Posterior cingulate gyrus (tissue), 11 donors: ENCODE data around the gene DIP2B.

Experiments used
- DNase-seq, 10 donors: peaks; one replicate each; pipeline versions ENCODE4 v3.0.0 to v3.0.0-alpha.2; 2020 to 2021; ENCODE audit warnings: mixed read lengths in 3 of 10
- intact Hi-C: fragments of 100-400 bp; cut with DNase I; formaldehyde crosslinking; loops from one replicate; pipeline ENCODE4 v1.15.1; 2023

DIP2B gene

DNA sequence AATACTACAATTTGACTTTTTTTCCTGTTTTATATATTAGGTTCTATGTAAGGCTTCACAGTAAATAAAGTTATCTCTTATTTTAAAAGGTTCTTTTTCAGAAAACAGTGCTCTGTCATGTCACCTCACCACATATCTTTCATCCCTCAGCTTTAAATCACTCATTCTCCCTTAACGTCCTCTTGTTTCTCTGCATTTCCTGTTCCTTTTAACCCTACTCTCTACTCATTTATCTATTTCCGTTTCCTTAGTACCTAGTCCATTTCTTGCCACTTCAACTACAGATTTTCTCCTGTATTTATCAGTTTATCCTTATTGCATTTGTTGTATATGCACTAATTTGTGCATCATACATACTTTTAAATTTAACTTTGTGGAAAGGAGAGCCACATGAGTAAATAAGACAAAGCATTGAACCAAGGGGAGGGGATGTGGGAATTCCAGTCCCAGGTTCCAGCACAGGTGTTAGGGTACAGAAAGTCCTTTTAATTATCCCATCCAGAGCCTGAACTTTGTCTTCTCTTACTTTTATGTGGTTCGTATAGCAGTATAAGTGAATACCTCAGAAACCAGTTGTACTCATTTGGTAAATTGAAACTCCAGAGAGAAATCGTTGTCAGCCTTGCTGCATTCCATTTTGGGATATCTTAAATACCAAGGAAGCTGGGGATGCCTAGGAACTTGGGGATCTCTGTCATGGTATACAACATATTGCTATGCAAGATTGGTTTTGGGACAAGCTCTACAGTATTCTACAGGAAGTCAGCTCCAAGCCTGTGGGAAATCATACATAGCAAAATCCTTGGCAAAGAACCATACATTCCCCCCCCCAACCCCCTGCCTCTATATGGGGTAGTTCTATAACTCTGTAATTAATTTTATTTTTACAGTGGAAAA, 120.5 kb downstream of the DIP2B start:
- no peak for DNase-seq

DNA sequence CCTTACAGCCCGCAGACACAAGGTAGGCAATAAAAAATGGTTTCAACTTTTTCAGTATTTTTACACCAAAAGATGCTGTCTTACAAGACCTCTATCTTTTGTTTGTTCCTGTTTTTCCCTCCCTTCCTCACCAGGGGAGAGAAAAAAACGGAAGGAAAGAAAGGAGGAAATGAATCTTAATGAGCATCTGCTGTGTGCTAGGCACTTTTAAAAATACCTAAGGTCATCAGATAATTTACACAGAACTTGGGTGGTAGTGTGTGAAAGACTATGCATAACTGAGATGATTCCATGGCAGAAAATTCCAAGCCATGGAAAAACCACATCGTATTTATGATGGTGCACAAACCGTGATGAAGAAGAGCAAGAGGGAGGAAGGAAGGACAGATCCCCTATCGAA, 121.2 kb downstream of the DIP2B start:
- DNase-seq, result no peak
- intact Hi-C loops, result no loop called here

More for the DNA sequence above, 120.5 kb downstream of the DIP2B start:
- intact Hi-C loops, result no loop called here

DNA sequence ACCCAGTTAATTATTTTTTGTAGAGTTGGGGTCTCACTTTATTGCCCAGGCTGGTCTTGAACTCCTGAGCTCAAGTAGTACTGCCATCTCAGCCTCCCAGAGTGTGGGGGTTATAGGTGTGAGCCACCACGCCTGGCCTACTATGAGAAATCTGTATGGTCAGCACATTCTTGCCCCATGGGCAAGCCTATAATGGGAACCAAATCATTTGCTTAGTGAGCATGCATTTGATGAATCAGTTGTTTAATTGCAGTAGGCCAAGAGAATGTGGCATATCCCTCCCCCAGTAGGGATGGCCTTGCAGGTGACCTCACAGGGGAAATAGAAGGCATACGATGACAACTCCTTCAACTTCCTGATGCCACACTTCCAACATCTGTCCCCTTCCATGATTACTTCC, 122.7 kb downstream of the DIP2B start:
- intact Hi-C loops, result no loop called here
- no peak for DNase-seq

DNA sequence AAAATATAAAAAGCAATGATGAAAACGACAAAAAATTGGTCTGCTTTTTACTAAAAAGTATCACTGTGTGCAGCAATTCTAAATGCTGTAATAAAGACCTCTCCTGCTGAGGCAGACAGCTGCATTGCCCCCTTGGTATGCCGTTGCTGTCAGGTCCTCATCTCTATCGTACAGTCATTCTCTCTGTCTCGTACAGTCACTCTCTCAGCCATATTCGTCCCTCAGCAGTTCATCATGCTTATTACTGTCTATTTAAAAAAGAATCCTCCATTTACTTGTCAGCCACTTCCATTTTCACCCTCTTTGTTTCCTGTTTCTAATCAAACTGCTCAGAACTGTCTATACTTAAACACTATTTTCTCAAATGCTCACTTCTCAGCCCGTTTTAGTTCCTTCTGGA, 123.6 kb downstream of the DIP2B start:
- intact Hi-C loops, result no loop called here
- no peak for DNase-seq

DNA sequence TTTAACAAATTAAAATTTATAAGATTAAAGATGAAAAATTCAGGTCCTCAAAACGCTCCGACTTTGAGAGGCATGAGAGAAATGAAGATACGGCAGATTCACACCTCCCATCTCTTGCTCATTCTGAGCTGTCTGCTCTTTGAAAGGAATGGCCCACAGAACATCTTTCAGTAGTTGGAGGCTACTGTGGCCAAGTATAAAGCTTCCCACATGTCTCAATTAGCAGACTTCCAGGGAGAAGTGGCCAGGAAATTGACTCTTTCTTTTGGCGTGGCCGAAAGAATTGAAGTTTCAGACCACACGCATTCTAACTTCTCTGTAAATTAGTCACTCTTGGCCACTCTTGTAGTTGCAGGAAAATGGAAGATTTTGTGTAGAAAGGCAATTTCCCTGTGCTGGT, 129.2 kb downstream of the DIP2B start:
- no peak for DNase-seq
- intact Hi-C loops, result no loop called here

DNA sequence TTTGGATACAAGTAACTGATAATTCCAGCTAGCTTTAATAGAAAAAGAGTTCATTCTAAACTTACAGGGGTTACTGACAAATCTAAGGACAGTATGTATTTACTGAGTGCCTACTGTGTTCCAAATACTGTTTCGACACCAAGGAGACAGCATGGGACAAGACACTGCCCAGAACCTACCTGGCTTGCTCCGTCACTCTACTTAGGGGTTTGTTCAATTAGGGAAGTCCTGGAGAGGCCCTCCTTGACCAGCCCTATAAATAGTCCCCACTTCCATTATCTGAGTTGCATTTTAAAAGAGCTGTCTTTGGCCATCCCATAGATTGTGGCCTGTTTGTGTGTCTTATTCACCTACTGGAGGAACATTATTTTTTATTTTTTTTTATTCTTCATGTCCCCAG, 129.6 kb downstream of the DIP2B start:
- DNase-seq, result no peak
- intact Hi-C loops, result no loop called here

DNA sequence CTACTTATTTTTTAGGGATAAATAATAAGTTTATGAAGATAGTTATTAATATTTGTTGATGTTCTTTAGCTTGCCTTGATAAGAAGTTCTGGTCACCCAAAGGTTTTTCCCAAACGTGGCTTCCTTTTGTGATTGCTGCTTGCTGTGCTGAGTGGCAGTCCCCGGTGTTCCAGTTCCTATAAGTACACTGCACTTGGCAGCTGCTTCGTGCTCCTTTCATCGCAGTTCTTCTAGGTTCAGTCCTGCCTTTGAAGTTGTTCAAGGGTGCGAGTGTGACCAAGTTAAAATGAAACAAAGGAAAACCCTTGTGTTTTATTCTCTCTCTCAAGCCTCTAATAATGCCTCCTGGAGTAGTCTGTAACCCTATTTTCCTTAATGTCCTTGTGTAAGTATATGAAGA, 130.6 kb downstream of the DIP2B start:
- intact Hi-C loops, result no loop called here
- DNase-seq, result no peak

DNA sequence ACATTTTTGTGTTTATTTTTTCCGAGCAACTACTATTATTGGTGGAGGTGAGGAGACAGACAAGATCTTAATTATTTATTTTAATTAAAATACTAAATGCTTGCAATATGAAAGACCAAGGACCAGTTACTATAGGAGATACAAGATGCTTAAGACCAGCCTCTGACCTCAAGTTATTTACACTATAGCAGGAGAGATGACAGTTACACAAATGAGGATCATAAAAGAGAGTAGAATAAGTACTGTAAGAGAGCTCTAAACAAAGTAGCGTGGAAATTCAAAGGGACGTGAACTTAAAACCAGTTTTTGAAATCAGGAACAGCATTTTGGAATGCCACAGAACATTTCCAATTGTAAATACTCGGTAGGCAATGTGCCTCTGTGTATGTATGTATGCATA, 131.1 kb downstream of the DIP2B start:
- intact Hi-C loops, result no loop called here
- DNase-seq, result no peak

DNA sequence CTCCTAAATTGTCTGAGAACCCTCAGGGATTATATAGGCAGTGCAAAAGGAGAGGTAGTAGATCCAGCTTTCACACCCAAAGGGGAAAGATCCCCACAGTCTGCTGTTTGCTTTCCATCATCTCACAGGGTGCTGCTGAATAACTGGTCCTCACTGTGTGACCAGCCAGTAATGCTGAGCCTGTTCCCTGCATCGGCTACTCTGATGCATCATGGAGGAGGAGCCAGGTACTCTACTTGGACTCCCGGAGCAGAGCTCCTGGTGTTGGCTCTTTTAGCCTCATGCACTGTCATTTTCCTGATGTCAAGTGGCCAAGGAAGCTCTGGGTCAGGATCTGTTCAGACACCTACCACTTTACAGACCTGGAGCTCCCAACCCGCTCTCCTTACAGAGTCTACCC, 131.7 kb downstream of the DIP2B start:
- intact Hi-C loops, result no loop called here

DNA sequence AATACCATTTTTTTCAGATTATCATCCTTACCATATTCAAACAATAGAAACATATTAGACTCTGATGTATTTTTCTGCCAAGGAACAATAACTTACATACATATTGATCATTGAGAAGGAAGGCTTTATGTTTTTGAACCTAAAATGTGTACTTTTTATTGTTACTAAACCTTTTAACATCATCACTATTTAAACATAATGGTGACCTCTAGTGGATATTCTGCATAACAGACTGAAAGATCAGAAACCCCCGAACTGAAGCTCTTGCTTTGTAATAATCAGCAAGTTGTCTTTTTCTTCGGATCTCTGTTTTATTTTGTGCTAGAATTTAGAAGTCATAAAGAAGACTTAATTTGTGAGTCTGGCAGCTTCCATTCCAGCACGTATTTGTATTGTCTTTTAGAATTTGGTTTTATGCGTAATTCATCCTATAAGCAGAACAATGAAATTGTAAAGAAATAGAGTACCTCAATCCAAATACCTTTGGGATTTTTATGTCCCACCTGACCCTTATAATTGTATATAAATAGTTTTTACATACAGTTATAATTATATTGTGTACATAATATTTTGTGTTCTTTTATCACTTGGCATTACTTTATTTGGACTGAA, 133.2 kb downstream of the DIP2B start:
- DNase-seq, result no peak

More for the DNA sequence above, 131.7 kb downstream of the DIP2B start:
- no peak for DNase-seq

DNA sequence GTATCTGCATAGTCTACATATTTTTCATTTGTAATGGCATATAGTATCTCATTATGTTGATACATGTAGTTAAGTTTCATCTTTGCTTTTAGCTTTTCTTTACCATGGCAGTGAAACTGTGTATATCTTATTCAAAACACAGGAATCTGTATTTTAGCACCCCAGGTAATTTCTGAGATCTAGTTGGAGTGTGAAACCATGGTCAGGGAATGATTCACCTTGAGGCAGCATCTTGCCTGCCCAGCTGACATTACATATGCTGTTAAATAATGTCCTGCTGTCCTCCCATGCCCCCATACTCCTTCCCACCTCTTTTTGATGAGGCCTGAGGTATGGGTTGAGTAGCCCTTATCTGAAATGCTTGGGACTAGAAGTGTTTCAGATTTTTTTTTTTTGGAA, 133.7 kb downstream of the DIP2B start:
- intact Hi-C loops, result loop anchor here (1.0 kb wide), 1 partner anchor 134 kb away; the partner anchor contains the start of gene DIP2B
- DNase-seq, result no peak

More for the DNA sequence above, 133.2 kb downstream of the DIP2B start:
- intact Hi-C loops, result loop anchor here (1.0 kb wide), 1 partner anchor 134 kb away; the partner anchor contains the start of gene DIP2B

DNA sequence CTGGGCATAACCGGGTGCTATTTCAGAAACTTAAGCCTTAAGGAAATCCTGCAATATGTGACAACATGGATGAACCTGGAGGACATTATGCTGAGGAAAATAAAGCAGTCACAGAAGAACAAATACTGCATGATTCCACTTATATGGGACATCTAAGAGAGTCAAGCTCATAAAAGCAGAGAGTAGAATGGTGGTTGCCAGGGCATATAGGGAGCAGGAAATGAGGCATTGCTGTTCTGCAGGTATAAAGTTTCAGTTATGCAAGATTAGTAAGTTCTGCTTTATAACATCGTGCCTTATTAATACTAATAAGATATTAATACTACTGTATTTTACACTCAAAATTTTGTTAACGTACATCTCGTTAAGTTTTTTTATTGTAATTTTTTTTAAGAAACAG, 134.9 kb downstream of the DIP2B start:
- DNase-seq, result no peak
- intact Hi-C loops, result no loop called here

DNA sequence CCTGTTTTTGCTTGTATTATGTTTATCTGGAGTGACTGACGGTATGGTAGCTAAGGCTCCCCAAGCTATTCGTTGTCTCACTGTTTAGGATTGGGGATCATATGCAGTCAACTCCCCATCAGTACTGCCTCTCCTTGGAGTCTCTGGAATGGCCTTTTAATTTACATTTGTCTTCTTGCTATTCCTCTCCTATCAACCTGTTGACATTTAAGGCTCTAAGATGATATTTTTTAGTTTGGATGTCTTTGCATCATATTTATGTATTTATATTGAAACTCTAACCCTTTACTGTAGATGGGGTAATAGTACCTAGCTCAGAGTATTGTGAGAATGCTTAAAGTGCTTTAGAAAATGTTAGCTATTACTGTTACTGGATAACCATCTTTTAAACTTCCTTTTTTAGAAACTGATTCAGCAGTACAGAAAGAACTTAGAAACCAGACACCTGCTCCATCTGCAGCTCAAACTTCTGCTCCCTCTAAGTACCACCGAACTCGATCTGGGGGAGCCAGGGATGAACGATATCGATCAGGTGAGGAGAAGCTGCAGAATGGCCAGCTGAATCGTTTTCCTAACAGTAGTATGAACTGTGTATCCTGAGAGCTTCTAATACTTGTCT, 135.6 kb downstream of the DIP2B start:
- intact Hi-C loops, result no loop called here
- DNase-seq, result no peak

DNA sequence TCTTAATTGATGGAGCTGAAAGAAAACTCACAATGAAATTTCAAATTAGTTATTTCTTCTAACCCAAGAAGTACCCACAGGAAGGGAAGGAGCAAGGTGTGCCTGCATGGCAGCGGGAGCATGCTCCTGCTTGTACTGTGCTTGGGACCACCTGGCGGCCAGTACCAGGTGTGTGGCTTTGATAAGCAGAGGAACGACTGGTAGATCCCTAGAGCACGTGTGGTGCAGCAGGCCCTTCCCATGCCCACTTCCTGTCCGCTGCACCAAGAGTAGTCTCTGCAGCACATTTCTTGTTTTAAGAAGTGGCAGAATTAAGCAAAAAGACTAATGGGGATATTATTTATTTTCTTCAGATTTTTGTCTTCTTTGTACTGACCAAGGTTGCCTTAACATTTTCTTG, 136.8 kb downstream of the DIP2B start:
- intact Hi-C loops, result no loop called here
- no peak for DNase-seq

DNA sequence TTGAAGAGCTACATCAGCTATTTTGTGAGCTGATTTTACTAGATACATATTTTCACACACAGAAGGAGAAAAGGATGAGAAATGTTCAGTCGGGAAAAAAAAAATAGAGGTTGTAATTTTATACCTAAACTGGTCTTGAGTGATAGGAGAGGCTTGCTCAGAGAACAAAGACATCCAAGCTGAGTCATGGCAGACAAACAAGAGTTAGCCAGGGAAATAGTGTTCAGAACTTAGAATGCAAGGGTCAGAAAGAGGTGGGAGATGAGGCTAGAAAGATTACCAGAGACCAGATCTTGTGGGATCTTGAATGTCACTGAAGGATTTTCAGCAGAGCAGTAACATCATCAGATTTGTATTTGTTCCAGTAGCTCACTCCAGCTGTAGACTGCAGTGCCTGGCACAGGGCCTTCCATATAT, 137.3 kb downstream of the DIP2B start:
- no peak for DNase-seq
- intact Hi-C loops, result no loop called here

DNA sequence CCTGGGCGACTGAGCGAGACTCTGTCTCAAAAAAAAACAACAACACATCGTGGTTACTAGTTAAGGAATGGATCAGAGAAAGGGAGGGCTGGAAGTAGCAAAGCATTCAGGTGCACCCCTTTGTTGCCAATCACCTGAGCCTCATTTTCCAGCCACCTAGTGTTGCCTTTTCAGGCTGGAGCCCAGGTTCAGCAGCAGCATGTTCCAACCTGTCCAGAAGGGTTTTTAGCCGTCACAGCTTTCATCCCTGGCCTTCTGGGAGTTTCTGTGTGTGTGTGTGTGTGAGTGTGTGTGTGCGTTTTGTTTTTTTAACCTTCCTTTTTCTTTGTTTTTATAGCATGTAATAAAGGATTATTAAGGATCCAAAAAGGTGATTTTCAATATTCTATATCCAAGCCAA, 138.0 kb downstream of the DIP2B start:
- intact Hi-C loops, result no loop called here
- DNase-seq, result no peak

DNA sequence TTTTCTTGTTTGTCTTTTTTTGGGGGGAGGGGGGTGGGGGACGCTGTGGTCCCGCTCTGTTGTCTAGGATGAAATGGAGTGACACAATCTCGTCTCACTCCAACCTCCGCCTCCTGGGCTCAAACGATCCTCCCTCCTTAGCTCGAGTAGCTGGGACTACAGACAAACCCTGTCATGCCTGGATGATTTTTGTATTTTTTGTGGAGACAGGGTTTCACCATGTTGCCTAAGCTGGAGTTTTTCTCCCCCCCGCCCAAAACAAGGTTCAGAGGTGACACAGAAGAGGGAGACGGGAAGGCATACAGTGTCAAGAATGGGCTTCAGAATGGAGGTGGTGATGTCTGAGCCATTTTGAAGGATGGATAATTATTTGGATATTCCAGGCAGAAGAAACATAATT, 142.2 kb downstream of the DIP2B start:
- intact Hi-C loops, result no loop called here
- DNase-seq, result no peak

DNA sequence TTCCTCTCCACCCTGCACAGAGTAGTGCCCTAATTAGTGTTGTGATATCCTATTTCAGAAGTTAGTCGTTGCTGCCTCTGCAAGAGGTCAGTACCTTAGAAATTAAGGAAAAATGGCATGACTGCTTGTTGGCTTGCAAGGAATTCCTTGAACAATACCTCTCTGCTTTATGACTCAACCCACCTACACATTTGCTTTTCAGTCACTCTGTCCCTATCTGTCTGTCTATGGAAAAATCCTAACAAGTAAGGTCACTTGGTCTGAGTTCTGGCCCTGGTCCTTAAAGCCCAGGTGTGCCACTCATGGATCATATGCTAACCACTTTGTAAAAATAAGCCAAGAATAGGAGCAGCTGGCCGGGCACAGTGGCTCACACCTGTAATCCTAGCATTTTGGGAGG, 142.7 kb downstream of the DIP2B start:
- intact Hi-C loops, result no loop called here
- DNase-seq, result no peak

DNA sequence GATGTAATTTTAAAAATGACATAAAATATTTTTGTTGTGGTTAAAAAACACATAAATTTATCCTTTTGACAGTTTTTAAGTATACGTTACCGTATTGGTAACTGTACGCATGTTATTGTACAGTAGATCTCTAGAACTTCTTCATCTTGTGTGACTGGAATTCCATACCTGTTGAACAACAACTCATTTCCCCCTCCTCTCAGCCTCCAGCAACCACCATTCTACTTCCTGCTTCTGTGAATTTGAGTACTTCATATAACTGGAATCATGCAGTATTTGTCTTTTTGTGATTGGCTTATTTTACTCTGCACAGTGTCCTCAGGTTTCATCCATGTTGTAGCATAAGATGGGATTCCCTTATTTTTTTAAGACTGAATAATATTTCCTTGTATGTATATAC, 145.5 kb downstream of the DIP2B start:
- no peak for DNase-seq
- intact Hi-C loops, result no loop called here

DNA sequence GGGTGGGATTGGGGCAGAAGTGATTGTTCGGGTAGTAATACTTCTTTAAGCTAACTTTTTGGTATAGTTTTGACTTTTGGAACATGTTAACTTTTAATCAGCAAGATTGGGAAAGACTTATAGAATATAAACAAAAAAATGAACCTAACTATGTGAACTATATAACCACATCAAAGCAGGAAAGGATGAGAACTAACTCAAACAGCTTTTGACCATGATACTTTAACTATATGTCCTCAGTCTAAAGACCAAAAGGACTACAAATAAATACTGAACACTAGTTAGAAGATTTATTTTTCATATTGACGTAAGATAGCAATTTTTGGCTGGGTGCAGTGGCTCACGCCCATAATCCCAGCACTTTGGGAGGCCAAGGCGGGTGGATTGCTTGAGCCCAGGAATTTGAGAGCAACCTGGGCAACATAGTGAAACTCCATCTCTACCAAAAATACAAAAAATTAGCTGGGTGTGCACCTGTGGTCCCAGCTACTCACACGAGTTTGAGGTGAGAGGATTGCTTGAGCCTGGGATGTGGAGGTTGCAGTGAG, 150.7 kb downstream of the DIP2B start:
- no peak for DNase-seq
- intact Hi-C loops, result no loop called here

DNA sequence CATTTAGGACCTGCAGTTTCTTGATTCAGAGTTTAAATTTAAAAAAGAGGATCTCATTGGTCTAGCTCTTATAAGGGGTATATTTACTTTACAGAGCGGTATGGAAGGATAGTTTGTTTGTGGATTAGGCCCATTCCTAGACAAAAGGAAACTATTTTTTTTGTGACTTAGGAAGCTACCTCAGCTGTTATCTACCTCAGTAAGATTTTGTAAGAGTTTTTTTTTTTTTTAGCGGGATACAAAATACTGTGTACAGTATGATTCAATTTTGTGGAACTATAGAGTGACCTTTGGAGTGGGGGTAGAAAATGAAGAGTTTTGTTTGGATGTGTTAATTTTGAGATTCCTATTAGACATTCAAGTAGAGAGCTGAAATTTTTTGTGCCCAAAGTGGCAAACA, 154.5 kb downstream of the DIP2B start:
- no peak for DNase-seq
- intact Hi-C loops, result no loop called here
